ENCODE measurements around the gene KDM1B.
"Not testable (repeated sequence)": the region's sequence is repeated elsewhere in the genome, so short reads cannot be mapped to it uniquely, and the experiment has no call there.

GRCh38 chr6:18233770-18234169 is 78.5 kb downstream of the KDM1B start:
- TF ChIP-seq, protein P1, sequence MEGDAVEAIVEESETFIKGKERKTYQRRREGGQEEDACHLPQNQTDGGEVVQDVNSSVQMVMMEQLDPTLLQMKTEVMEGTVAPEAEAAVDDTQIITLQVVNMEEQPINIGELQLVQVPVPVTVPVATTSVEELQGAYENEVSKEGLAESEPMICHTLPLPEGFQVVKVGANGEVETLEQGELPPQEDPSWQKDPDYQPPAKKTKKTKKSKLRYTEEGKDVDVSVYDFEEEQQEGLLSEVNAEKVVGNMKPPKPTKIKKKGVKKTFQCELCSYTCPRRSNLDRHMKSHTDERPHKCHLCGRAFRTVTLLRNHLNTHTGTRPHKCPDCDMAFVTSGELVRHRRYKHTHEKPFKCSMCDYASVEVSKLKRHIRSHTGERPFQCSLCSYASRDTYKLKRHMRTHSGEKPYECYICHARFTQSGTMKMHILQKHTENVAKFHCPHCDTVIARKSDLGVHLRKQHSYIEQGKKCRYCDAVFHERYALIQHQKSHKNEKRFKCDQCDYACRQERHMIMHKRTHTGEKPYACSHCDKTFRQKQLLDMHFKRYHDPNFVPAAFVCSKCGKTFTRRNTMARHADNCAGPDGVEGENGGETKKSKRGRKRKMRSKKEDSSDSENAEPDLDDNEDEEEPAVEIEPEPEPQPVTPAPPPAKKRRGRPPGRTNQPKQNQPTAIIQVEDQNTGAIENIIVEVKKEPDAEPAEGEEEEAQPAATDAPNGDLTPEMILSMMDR (IDR thresholded peaks at IDR 0.05): not testable (repeated sequence)
- not testable (repeated sequence) for TF ChIP-seq POLR2A, EP300 (IDR thresholded peaks at IDR 0.05)

All from upper lobe of left lung (tissue), 4 donors.